ENCODE data around the gene VWC2L. TPM values are rescaled to one million over a fixed set of nuclear protein-coding genes. Genes with fewer than 3 reads are reported as not detected.

Gene VWC2L
- total RNA-seq, 2 donors from 2014 or later, result not detected

GRCh38 chr2:214611015-214611414 is 200.2 kb downstream of the VWC2L start:
- Mint-ChIP-seq H3K4me3 (no peak overlapping the region), H3K27me3 (ENCODE audit: insufficient read depth) (no peaks in the 10 kb centered on the region), H3K36me3 (ENCODE audit: low read depth) (peaks cover 5% of the 10 kb centered on the region), H3K27ac (no peak overlapping the region), H3K4me1 (peaks cover 7% of the 10 kb centered on the region), H3K9me3 (no peaks in the 10 kb centered on the region)
- Histone ChIP-seq H3K9me3 (ENCODE audit: control insufficient read depth, low read length) (no peaks in the 10 kb centered on the region), H3K4me1 (ENCODE audit: control insufficient read depth, insufficient read depth, low read length) (no peaks in the 10 kb centered on the region), H3K4me3 (ENCODE audit: low read length) (no peak overlapping the region), H3K36me3 (ENCODE audit: control insufficient read depth, insufficient read depth, low read length) (no peaks in the 10 kb centered on the region), H3K27ac (ENCODE audit: low read depth, low read length) (no peak overlapping the region), H3K9ac (ENCODE audit: extremely low read depth, low read length, poor library complexity, severe bottlenecking) (no peak overlapping the region), H3K27me3 (ENCODE audit: control insufficient read depth, insufficient read depth, low read length, poor library complexity, severe bottlenecking) (no peaks in the 10 kb centered on the region)
- no peak for DNase-seq
- no peak for TF ChIP-seq CTCF (conservative IDR thresholded peaks at IDR 0.05)
- 94% methylated on average over 1 of the region's 1 CpG; no CpG with 5 or more reads in 1 of the 2 experiments for WGBS, 2 experiments (ENCODE audit: insufficient coverage in 1 of 2, insufficient read length in 1 of 2)

GRCh38 chr2:214624166-214624760 is 213.4 kb downstream of the VWC2L start:
- Histone ChIP-seq H3K27me3 (ENCODE audit: control insufficient read depth, insufficient read depth, low read length, poor library complexity, severe bottlenecking) (no peaks in the 10 kb centered on the region), H3K9me3 (ENCODE audit: control insufficient read depth, low read length) (peaks cover 2% of the 10 kb centered on the region), H3K36me3 (ENCODE audit: control insufficient read depth, insufficient read depth, low read length) (no peaks in the 10 kb centered on the region), H3K9ac (ENCODE audit: extremely low read depth, low read length, poor library complexity, severe bottlenecking) (no peak overlapping the region), H3K4me1 (ENCODE audit: control insufficient read depth, insufficient read depth, low read length) (peaks cover 3% of the 10 kb centered on the region), H3K4me3 (ENCODE audit: low read length) (no peak overlapping the region), H3K27ac (ENCODE audit: low read depth, low read length) (no peak overlapping the region)
- Mint-ChIP-seq H3K36me3 (ENCODE audit: low read depth) (peaks cover 1% of the 10 kb centered on the region), H3K4me3 (no peak overlapping the region), H3K27me3 (ENCODE audit: insufficient read depth) (no peaks in the 10 kb centered on the region), H3K27ac (no peak overlapping the region), H3K4me1 (peaks cover 14% of the 10 kb centered on the region), H3K9me3 (peaks cover 2% of the 10 kb centered on the region)
- 90 to 100% methylated on average over 1 to 3 of the region's 3 CpGs for WGBS, 2 experiments (ENCODE audit: insufficient coverage in 1 of 2, insufficient read length in 1 of 2)
- no peak for TF ChIP-seq CTCF (conservative IDR thresholded peaks at IDR 0.05)
- DNase-seq, result no peak

DNA sequence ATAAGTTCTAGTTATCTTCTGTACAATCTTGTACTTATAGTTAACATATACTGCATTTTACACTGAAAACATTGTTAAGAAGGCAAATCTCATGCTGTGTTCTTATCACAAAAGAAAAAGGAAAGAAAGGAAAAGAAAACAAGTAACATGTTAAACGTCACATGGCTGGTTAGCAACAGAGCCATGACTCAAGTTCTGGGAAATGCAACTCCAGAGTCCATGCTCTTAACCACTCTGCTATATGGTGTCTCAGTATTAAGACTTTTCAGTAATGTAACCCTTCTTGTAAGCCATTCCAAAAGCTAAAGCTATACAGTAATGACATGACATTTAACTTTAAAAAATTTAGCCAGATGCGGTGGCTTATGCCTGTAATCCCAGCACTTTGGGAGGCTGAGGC is 217.2 kb downstream of the VWC2L start:
- H3K36me3 Mint-ChIP-seq (ENCODE audit: low read depth), result peaks cover 1% of the 10 kb centered on the region
- Histone ChIP-seq H3K4me1 (ENCODE audit: control insufficient read depth, insufficient read depth, low read length) (peaks cover 3% of the 10 kb centered on the region), H3K27ac (ENCODE audit: low read depth, low read length) (no peak overlapping the region), H3K4me3 (ENCODE audit: low read length) (peak overlapping the region; percentile 43), H3K9ac (ENCODE audit: extremely low read depth, low read length, poor library complexity, severe bottlenecking) (no peak overlapping the region), H3K36me3 (ENCODE audit: control insufficient read depth, insufficient read depth, low read length) (no peaks in the 10 kb centered on the region), H3K9me3 (ENCODE audit: control insufficient read depth, low read length) (peaks cover 9% of the 10 kb centered on the region), H3K27me3 (ENCODE audit: control insufficient read depth, insufficient read depth, low read length, poor library complexity, severe bottlenecking) (no peaks in the 10 kb centered on the region)
- WGBS, 2 experiments (ENCODE audit: insufficient coverage in 1 of 2, insufficient read length in 1 of 2), result 93 to 95% methylated on average over 2 of the region's 2 CpGs
- peaks cover 5% of the 10 kb centered on the region for H3K9me3 Mint-ChIP-seq
- no peak overlapping the region for H3K4me3 Mint-ChIP-seq
- H3K27ac Mint-ChIP-seq, result no peak overlapping the region
- H3K27me3 Mint-ChIP-seq (ENCODE audit: insufficient read depth), result no peaks in the 10 kb centered on the region
- H3K4me1 Mint-ChIP-seq, result peaks cover 30% of the 10 kb centered on the region
- no peak for DNase-seq
- no peak for TF ChIP-seq CTCF (conservative IDR thresholded peaks at IDR 0.05)

Measured in endodermal cell (in vitro differentiated cells).